ENCODE data around the gene ELP4. TPM values are rescaled to one million over a fixed set of nuclear protein-coding genes. Genes with fewer than 3 reads are reported as not detected.

Gene ELP4
- total RNA-seq, 1 donor from 2014 or later = 12.7 TPM

DNA sequence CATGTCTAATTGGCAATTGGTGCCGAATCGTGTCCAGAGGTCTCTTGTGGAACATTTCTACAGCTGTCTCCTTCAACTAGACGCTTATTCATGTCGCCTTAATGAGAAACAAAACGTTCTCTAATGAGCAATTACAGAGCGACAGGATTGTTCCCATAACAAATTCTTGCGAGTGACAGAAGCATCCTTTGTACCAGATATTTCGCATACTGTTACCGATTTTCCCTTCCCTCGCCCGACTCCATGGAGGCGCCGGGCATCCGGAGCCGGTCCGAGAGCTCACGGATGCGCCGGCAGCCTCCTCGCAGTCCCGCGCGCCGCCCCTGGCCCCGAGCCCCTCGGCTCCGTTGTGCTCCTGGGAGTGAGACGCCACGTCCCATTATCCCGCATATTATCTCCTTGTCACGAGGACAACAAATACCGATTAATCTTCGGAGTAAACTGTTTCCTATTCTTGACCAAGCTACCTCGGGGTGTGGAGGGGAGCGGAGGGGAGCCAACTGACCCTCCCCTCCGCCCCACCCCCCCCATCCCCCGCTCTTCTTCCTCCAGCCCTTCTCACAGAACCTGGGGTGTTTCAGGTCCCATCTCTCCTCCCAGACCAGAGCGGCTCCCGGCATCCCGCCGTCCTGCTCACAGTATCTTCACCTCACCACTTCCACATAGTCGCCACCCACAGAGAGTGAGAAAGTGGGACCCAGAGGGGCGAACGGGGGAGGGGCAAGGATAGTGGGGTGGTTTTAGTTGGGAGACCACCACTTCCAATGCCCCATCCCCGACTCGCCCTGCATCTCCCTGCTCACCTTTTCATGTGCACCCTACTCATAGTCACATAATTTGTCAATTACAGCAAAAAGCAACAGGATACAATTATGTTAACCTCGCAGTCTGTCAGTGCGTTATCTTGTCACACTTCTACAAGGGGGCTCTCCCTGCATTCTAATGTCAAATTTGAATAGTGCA lies 290.1 kb downstream of the ELP4 start:
- no peak for DNase-seq (ENCODE audit: low read depth in 2 of 2)

DNA sequence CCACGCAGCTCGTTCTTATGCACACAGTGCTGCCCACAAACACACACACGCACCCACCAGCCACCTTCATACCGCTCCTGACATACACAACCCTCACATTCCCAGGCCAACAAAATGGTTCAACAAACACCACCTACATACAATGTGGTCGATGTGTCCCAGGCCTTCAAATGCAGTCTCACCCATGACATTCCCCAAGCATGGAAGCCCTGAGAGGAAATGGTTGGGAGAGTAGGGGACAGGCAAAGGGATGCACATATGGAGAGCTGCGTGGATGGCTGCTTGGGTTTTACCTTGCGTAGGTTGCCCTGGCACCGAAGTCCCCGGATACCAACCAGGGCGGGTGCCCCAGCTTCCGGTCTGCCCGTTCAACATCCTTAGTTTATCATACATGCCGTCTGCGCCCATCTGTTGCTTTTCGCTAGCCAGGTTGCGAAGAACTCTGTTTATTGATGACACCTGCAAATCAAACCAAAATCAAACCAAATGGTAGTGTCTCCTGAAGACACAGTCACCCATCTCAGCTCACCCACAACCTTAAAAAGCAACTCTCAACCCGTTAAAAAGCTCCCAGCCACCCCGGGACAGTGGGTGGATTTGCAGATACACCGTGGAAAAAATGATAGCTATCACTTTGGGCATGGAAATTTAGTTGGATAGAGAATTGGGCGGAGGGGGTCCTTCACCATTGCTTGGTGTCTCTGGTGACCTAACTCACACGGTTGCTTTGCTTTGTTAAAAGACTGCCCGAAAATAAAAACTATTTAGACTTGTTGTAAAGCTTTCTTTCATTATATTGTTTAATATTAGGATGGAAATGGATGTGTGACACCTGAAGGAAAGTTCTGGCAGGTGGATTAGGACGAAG lies 291.1 kb downstream of the ELP4 start:
- no peak for DNase-seq (ENCODE audit: low read depth in 2 of 2)

DNA sequence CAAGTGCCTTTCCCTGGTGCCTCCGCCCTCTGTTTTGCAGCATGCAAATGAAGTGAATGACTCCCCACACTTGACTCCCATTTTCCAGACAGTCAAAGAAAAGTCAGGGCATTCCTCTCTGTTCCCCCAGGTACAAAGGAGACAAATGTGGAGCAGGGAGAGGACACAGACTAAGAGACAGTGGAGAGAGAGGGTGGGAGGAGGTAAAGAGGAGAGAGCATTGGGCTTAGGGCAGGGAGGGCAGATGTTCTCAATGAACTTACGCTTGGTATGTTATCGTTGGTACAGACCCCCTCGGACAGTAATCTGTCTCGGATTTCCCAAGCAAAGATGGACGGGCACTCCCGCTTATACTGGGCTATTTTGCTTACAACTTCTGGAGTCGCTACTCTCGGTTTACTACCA lies 291.7 kb downstream of the ELP4 start:
- DNase-seq (ENCODE audit: low read depth in 2 of 2) = no peak

DNA sequence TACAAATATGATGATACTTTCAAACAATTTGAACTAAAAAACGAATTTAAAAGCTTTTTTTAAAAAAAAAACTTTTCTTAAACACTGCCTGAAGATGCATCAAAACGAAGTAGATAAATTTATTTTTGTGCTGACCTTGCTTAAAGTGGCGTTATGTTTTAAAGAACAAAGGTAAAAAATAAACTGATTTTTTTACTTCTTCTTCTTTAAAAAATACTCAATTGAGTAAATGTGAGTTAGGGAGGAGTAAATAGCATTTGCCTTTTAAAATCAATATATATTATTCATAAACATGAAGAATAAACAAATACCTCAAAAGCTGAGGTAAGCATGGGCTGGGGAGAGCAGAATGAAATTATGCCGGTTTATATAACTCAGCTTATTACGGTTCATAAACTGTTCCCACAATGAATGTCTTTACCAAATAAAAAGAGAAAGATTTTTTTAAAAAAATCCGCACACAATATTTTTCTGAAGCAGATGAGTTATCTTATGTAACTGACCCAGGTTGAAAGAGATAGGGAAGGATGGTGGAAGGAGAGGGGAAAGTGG lies 292.5 kb downstream of the ELP4 start:
- no peak for DNase-seq (ENCODE audit: low read depth in 2 of 2)

DNA sequence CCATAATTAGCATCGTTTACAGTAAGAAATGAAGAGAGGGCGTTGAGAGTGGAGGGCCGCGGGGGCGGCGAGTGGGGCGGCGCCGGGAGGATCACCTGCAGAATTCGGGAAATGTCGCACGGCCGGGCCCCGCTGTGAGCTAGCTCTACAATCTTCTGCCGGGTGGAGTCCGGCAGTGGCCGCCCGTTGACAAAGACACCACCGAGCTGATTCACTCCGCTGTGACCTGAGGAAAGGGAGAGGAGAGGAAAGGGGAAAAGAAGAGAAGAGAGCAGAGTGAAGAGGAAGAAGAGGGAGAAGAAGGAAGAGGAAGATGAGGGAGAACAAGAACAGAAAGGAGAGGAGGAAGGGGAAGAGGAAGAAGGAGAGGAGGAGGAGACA lies 293.0 kb downstream of the ELP4 start:
- DNase-seq (ENCODE audit: low read depth in 2 of 2) = no peak

DNA sequence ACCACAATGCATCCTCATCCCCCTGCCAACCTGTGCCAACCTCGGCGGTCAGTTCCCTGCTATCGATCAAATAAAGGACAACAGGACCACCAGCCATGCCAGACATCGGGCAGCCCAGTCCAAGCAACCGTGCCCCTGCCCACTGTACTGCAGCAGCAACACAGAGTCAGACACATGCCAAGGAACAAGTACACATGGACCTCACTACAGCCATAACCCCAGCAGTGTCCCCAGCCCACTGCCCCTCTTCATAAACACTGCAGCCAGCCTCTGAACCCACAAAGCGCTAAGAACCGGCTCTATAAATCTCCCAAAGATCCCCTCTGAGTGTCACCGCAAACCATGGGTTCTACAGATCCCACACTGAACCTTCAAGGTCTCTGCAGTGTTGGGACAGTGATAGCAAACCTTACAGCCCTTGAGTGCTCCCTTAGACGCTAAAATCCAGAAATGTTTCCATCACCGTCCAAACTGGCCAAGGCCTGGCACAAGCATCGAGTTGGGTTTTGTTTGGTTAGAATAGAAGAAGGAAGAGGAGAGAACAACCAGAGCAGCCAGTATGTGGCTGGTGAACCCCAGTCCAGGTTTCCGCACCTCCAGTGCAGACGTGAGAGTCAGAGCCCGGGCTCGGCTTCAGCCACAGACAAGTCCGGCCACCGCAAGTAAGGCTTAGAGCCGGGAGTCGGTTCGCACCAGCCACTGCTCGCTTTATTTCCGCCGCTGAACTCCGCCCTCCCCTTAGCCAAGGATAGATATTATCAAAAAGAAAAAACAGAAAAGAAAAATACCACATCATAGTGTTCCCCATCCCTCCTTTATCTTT lies 293.6 kb downstream of the ELP4 start:
- no peak for DNase-seq (ENCODE audit: low read depth in 2 of 2)

DNA sequence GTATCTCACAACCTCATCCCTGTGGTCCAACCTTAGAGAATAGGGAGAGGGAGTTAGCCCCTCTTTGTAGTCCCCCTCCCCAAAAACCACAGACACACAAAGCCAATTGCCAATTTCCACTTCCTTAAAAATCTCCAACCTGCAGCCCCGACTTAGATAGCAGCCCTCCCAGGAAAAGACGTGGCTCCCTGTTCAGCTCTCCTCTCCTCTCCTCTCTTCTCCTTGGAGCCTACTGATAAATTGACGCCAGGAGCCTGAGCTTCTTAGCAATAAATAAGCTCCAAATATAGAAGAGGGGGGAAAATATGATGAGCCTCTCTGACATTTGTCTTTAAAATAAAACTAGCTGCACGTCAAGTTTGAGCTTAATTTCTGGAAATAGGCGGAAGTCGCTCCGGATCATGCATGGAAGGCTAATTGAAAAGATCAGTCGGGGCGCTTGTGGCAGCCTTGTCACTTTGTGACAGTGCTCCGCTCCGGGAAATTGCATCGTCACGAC lies 294.3 kb downstream of the ELP4 start:
- DNase-seq (ENCODE audit: low read depth in 2 of 2) = no peak

DNA sequence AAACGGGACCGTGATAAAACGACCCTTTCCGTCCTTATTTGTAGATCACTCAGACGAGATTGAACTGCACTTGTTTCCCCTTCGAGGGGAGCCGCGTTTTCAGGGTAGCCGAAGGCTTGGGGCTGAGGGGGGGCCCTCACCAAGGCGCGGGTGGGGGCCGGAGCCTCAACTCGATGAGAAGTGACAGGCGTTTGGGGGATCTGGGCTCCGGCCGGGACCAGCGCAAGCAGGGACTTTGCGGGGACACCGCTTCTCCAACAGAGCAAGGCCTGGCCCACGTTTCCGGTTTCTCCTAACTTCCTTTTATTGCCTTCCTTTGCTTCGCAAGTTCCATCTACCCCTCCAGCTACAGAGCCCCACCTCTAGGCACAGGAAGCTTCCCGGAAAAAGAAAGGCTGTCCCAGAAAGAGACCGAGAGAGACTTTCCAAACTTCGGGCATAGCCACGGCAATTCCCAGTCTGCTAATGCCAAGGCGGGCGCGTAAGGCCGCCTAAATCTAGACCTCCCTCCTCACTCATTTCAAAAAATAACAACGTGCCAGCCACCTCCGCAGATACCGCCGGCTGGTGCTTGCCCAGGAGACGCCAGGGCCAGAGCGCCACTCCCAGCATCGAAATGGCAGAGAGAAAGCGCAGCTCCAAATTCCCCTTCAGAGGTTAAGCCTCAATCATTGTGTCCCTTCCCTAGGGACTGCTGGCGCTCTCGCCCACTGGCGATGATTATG lies 294.9 kb downstream of the ELP4 start:
- DNase-seq (ENCODE audit: low read depth in 2 of 2) = no peak

GRCh38 chr11:31805037-31805628 lies 295.6 kb downstream of the ELP4 start:
- no peak for DNase-seq (ENCODE audit: low read depth in 2 of 2)

- DNase-seq (ENCODE audit: low read depth in 2 of 2) = no peak
Observed at GRCh38 chr11:31805629-31806185, 296.1 kb downstream of the ELP4 start.

DNA sequence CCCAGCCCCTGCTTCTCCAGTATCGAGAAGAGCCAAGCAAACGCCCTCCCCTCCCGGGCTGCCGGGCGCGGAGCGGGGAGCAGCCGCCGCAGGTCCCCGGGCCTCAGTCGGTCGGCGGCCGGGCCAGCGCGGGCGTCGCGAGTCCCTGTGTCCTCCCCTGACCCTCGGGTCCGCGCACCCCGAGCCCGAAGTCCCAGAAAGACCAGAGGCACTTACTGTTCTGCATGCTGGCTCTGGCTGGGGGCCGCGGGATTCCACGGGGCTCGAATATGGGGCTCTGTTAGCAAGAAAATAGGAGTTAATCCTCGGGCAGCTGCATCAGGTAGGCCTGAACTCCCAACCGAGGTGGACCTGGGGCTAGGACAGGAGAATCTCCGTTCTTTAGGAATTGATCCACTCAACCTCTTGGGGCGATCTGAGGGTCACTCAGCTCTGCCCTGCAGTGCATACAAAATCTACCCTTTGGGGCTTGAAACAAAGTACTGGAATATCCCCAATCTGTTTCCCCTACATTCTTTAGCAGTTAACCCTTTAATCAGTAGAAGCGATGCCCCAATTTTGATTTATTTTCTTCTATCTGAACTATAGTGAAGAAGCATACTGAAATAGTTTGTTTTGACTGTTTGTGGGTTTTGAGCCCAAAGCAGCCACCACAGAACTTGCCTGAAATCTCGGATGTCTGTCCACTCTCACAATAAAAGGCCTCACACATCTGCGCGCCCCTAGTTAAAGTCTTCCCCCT lies 296.8 kb downstream of the ELP4 start:
- no peak for DNase-seq (ENCODE audit: low read depth in 2 of 2)

DNA sequence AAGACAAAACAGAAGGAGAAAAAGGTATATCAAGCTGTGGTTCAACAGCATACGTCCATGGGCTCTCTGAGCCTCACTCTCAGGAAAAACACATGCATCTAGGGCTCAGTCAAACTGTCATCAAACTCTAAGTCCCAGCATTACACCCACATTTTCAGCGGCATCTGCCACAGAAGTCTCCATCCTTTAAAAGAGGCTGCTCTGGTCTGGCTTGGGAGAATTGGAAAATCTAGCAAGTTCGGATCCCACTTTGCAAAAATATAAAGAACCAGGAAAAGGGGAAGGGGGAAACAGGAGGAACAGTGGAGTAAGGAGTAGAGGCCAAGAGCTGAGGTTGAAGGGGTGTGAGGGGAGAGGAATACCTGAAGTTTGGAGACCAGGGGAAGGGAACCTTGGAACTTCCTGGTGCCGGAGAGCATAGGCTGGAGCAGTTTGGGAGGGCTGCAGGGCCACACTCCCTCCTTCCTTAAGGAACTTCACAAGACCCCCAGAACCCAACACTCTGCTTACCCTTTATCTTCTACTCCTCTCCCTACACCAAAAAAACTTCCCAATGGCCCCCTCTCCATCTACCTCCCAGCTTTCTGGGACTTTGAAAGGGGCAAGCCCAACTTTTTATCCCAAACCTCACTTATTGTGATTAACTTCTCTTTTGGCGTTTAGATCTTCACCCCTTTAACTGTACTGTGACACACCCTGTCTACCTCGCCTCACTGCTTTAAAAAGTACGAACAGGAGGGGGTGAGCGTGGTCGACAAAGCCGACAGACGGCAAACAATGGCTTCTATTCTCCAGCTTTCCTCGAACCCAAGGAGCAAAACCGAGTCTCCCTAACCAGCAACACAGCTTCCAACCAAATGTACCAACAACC lies 297.6 kb downstream of the ELP4 start:
- DNase-seq (ENCODE audit: low read depth in 2 of 2) = no peak

GRCh38 chr11:31807799-31808667 lies 298.5 kb downstream of the ELP4 start:
- no peak for DNase-seq (ENCODE audit: low read depth in 2 of 2)

DNA sequence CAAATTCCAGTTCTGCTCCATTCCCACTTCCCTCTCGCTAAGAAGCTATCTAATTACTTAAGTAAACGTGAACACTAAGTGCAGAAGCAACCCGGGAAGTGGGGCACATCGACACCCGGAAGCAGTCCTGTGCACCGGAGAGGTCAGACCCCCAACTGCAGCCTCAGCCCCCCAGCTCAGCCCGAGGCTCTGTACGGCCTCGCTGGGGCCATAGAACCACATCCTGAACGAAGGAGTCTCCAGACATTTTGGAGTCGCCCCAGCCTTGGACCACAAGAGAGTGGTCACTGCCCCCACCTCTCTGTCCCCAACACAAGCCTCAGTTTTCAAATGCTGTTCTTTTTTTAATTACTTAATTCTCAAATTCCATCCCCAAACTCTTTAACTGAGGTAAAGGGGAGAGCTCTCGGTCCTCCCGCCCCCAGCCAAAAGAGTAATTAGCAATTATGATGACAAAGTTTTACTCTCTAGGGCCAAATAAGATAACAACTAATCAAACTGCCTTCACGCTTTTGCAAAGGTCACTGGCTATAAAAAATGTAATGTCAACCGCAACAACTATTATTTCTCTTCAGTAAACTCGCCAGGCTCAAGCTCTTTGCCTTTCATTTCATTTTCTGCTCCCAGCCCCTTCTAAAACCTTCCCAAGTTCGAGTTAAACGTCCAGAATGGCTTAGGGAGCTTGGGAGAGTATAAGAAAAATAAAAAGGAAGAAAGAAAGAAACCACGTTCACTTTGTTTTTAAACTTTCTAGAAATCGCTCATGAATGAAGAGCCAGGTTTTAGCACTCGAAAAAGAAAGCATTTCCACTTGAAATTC lies 299.4 kb downstream of the ELP4 start:
- no peak for DNase-seq (ENCODE audit: low read depth in 2 of 2)

DNA sequence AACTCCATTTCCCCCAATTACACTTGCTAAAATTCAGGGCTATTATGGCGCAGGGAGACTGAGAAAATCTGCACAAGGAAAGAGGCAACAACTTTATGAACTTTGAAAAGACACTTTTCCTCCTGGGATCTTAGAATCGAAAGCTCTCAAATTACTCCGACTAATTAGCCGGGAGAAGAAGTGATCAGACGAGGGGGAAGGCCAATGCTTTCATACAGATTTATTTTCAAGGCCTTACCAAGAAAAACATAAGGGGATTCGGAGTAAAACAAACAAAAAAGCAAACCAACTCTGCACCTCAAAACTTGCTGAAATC lies 299.9 kb downstream of the ELP4 start:
- no peak for DNase-seq (ENCODE audit: low read depth in 2 of 2)
